H1 (cell line): ENCODE measurements around the gene MYPN. TPM values are rescaled to one million over a fixed set of nuclear protein-coding genes. Genes with fewer than 3 reads are reported as not detected.

ENCODE experiments used
- CTCF ChIA-PET: fragments of 300-600 bp; sonication (Branson Sonifier 250); formaldehyde crosslinking; loops from one replicate; lab custom pipeline; 2021; ENCODE audit not compliant: partially characterized antibody; lab: Charles Lee
- POLR2A ChIA-PET: fragments of 300-600 bp; sonication (Branson Sonifier 250); formaldehyde crosslinking; loops from one replicate; lab custom pipeline; 2021; ENCODE audit warnings: inconsistent platforms; ENCODE audit not compliant: partially characterized antibody; lab: Charles Lee
- DNase-seq, 2 experiments: peaks; one replicate each; pipeline versions ENCODE4 v3.0.0 to v3.0.0-alpha.2; 2010 to 2022; ENCODE audit warnings: low spot score in 2 of 2, low read depth in 1 of 2, mixed read lengths in 1 of 2
- FAIRE-seq: peaks from 2 replicates; lab custom pipeline; 2011; peaks lifted over from hg19 to GRCh38; lab: Jason Lieb, UNC
- H2AFZ ChIP-seq: 2 replicates; pipeline ENCODE4 v1.8.1; 2012; ENCODE audit warnings: low read length, inconsistent platforms
- H2AK5ac ChIP-seq: 2 replicates; pipeline ENCODE4 v1.6.1; 2013; ENCODE audit warnings: low read depth, low read length
- H2BK120ac ChIP-seq: replicated peaks from 2 replicates; pipeline ENCODE3; 2013; ENCODE audit warnings: low read depth, low read length, inconsistent platforms
- H2BK12ac ChIP-seq: 2 replicates; pipeline ENCODE4 v1.6.1; 2013; ENCODE audit warnings: low read depth, low read length
- H2BK15ac ChIP-seq: 2 replicates; pipeline ENCODE4 v1.6.1; 2013; ENCODE audit warnings: low read length
- H2BK20ac ChIP-seq: 2 replicates; pipeline ENCODE4 v1.6.1; 2013; ENCODE audit warnings: low read length
- H2BK5ac ChIP-seq: 2 replicates; pipeline ENCODE4 v1.6.1; 2013; ENCODE audit warnings: low read depth, low read length
- H3K14ac ChIP-seq: 2 replicates; pipeline ENCODE4 v1.6.1; 2013; ENCODE audit warnings: inconsistent platforms; ENCODE audit not compliant: insufficient read length
- H3K18ac ChIP-seq: 2 replicates; pipeline ENCODE4 v1.6.1; 2013; ENCODE audit warnings: low read length; ENCODE audit errors: extremely low read depth
- H3K23ac ChIP-seq: 2 replicates; pipeline ENCODE4 v1.6.1; 2013; ENCODE audit warnings: inconsistent platforms; ENCODE audit not compliant: insufficient read length
- H3K23me2 ChIP-seq: 2 replicates; pipeline ENCODE4 v1.6.1; 2013; ENCODE audit warnings: low read depth, low read length
- H3K27ac ChIP-seq: 2 replicates; pipeline ENCODE4 v1.6.1; 2011; ENCODE audit warnings: low read depth, low read length, inconsistent platforms
- H3K27me3 ChIP-seq, 4 experiments: replicated peaks in 1 of 4; 1 replicate in 1 of 4; 2 replicates in 3 of 4; pipeline versions ENCODE4 v1.6.1 to v1.8.1; 2011 to 2013; ENCODE audit warnings: low read length in 3 of 4, mild to moderate bottlenecking in 3 of 4, inconsistent platforms in 2 of 4, mixed read lengths in 2 of 4, moderate library complexity in 1 of 4; ENCODE audit not compliant: control insufficient read depth in 3 of 4, insufficient read depth in 3 of 4; ENCODE audit errors: extremely low read depth in 1 of 4
- H3K36me3 ChIP-seq, 4 experiments: 2 replicates each; pipeline versions ENCODE4 v1.6.1 to v1.8.1; 2011 to 2013; ENCODE audit warnings: mild to moderate bottlenecking in 4 of 4, low read length in 3 of 4, moderate library complexity in 2 of 4, control low read depth in 1 of 4, inconsistent platforms in 1 of 4; ENCODE audit not compliant: insufficient read depth in 4 of 4, control insufficient read depth in 2 of 4
- H3K4ac ChIP-seq: replicated peaks from 2 replicates; pipeline ENCODE3; 2013; ENCODE audit warnings: low read length, low read depth, mixed read lengths, inconsistent platforms; ENCODE audit not compliant: insufficient read length
- H3K4me1 ChIP-seq, 4 experiments: replicated peaks in 1 of 4; 1 replicate in 1 of 4; 2 replicates in 3 of 4; pipeline versions ENCODE4 v1.6.1 to v1.8.1; 2011 to 2013; ENCODE audit warnings: low read length in 3 of 4, inconsistent platforms in 2 of 4, mixed read lengths in 1 of 4; ENCODE audit not compliant: insufficient read depth in 4 of 4, control insufficient read depth in 3 of 4
- H3K4me2 ChIP-seq, 2 experiments: 2 replicates each; pipeline versions ENCODE4 v1.6.1 to v1.8.1; 2011 to 2013; ENCODE audit warnings: low read depth in 2 of 2, low read length in 2 of 2, control low read depth in 1 of 2, inconsistent platforms in 1 of 2, mild to moderate bottlenecking in 1 of 2; ENCODE audit not compliant: insufficient read depth in 1 of 2
- H3K4me3 ChIP-seq, 4 experiments: fragments of 200-600, 300-600 bp in 1 of 4; sonication (generic), shearing (Covaris generic), sonication (Bioruptor Twin) in 1 of 4; 2 replicates each; pipeline versions ENCODE4 v1.5.1 to v1.8.1; 2011 to 2016; ENCODE audit warnings: low read length in 4 of 4, low read depth in 3 of 4, control low read depth in 2 of 4, inconsistent platforms in 2 of 4, mild to moderate bottlenecking in 2 of 4, mixed read lengths in 1 of 4, moderate library complexity in 1 of 4; ENCODE audit not compliant: insufficient read depth in 2 of 4; ENCODE audit errors: extremely low read depth in 1 of 4
- H3K56ac ChIP-seq: replicated peaks from 2 replicates; pipeline ENCODE3; 2013; ENCODE audit warnings: low read depth, mild to moderate bottlenecking, mixed read lengths, low read length, inconsistent platforms; ENCODE audit not compliant: insufficient read length
- H3K79me1 ChIP-seq: 2 replicates; pipeline ENCODE4 v1.6.1; 2013; ENCODE audit warnings: low read depth, low read length, control low read depth
- H3K79me2 ChIP-seq, 2 experiments: 2 replicates each; pipeline versions ENCODE4 v1.6.1 to v1.8.1; 2012 to 2013; ENCODE audit warnings: low read length in 2 of 2, mild to moderate bottlenecking in 2 of 2, inconsistent platforms in 1 of 2; ENCODE audit not compliant: insufficient read depth in 2 of 2, control insufficient read depth in 1 of 2
- H3K9ac ChIP-seq, 4 experiments: replicated peaks in 1 of 4; 1 replicate in 1 of 4; 2 replicates in 3 of 4; pipeline versions ENCODE4 v1.6.1 to v1.8.1; 2011 to 2013; ENCODE audit warnings: low read depth in 3 of 4, low read length in 3 of 4, control low read depth in 2 of 4, mild to moderate bottlenecking in 2 of 4, moderate library complexity in 2 of 4, inconsistent platforms in 1 of 4; ENCODE audit errors: extremely low read depth in 1 of 4
- H3K9me3 ChIP-seq, 2 experiments: 2 replicates each; pipeline versions ENCODE4 v1.6.1 to v1.8.1; 2012 to 2013; ENCODE audit warnings: mild to moderate bottlenecking in 2 of 2, moderate library complexity in 2 of 2, control low read depth in 1 of 2, inconsistent platforms in 1 of 2, low read depth in 1 of 2, low read length in 1 of 2, mixed read lengths in 1 of 2; ENCODE audit not compliant: insufficient read depth in 2 of 2
- H4K20me1 ChIP-seq, 2 experiments: replicated peaks in 1 of 2; 2 replicates each; pipeline versions ENCODE3 to v1.8.1; 2011 to 2013; ENCODE audit warnings: inconsistent platforms in 2 of 2, low read length in 2 of 2, mild to moderate bottlenecking in 1 of 2; ENCODE audit not compliant: insufficient read depth in 2 of 2, control insufficient read depth in 1 of 2
- H4K5ac ChIP-seq: 2 replicates; pipeline ENCODE4 v1.6.1; 2013; ENCODE audit warnings: low read length, low read depth, mixed read lengths, inconsistent platforms; ENCODE audit not compliant: insufficient read length
- H4K8ac ChIP-seq: 2 replicates; pipeline ENCODE4 v1.8.0; 2013; ENCODE audit warnings: mild to moderate bottlenecking, moderate library complexity, low read length, inconsistent platforms; ENCODE audit not compliant: insufficient read depth; ENCODE audit errors: extremely low read depth
- H4K91ac ChIP-seq: replicated peaks from 2 replicates; pipeline ENCODE3; 2013; ENCODE audit warnings: low read length, mixed read lengths, inconsistent platforms; ENCODE audit not compliant: insufficient read length
- ASH2L ChIP-seq: fragments of 200-600, 300-600 bp; sonication (generic); IDR thresholded peaks from one replicate; pipeline ENCODE4 v1.7.1; 2017; ENCODE audit warnings: low read length
- CHD1 ChIP-seq: IDR thresholded peaks from 2 replicates; pipeline ENCODE4 v1.6.1; 2012; ENCODE audit warnings: low read depth, low read length, improper control_type of control experiment
- CREB1 ChIP-seq: IDR thresholded peaks from 2 replicates; pipeline ENCODE4 v1.6.1; 2012; ENCODE audit warnings: inconsistent platforms
- EGR1 ChIP-seq: IDR thresholded peaks from 2 replicates; pipeline ENCODE4 v1.6.1; 2011; ENCODE audit warnings: low read depth, low read length, borderline replicate concordance
- EP300 ChIP-seq, 2 experiments: IDR thresholded peaks; 1 replicate in 1 of 2; 2 replicates in 1 of 2; pipeline ENCODE4 v1.6.1; 2011 to 2012; ENCODE audit warnings: low read depth in 2 of 2, low read length in 2 of 2, mild to moderate bottlenecking in 2 of 2, borderline replicate concordance in 1 of 2, inconsistent platforms in 1 of 2, moderate library complexity in 1 of 2
- MAFK ChIP-seq: IDR thresholded peaks from 2 replicates; pipeline ENCODE4 v1.6.1; 2012; ENCODE audit warnings: low read depth, mild to moderate bottlenecking, improper control_type of control experiment, low read length
- RFX5 ChIP-seq: IDR thresholded peaks from 2 replicates; pipeline ENCODE4 v1.6.1; 2011; ENCODE audit warnings: low read depth, low read length, improper control_type of control experiment, borderline replicate concordance
- RXRA ChIP-seq: IDR thresholded peaks from 2 replicates; pipeline ENCODE4 v1.6.1; 2011; ENCODE audit warnings: low read depth, mild to moderate bottlenecking, low read length, moderate library complexity; ENCODE audit not compliant: insufficient read depth
- SP4 ChIP-seq: IDR thresholded peaks from 2 replicates; pipeline ENCODE4 v1.6.1; 2012; ENCODE audit warnings: low read length, inconsistent platforms
- ZNF274 ChIP-seq: IDR thresholded peaks from 2 replicates; pipeline ENCODE4 v1.7.0; 2012; ENCODE audit warnings: low read length, borderline replicate concordance; ENCODE audit errors: extremely low read depth
- WGBS, 2 experiments: shearing (Covaris generic) in 1 of 2; methylation state at CpG; one replicate each; pipeline versions ENCODE4 v1.1.6 to v1.1.7; 2013 to 2015; ENCODE audit warnings: low lambda C conversion rate in 2 of 2, mixed read lengths in 2 of 2, inconsistent platforms in 1 of 2, low coverage in 1 of 2, missing lambda C conversion rate in 1 of 2; ENCODE audit not compliant: insufficient replicate concordance in 2 of 2, insufficient coverage in 1 of 2, insufficient read length in 1 of 2; ENCODE audit errors: extremely low coverage in 1 of 2, missing lambda C conversion rate in 1 of 2; 5-methylcytosine and 5-hydroxymethylcytosine counted together
- polyA plus RNA-seq, 7 experiments: library from polyadenylated mRNA; depleted of rRNA in 3 of 7; stranded (reverse) in 5 of 7; unstranded in 2 of 7; fragments of >200 nt in 5 of 7; fragments of 200-250 nt in 2 of 7; gene quantifications; 1 replicate in 5 of 7; 2 replicates in 1 of 7; 4 replicates in 1 of 7; pipeline versions ENCODE4 v1.2.1 to v1.2.3, GENCODE V29; 2011 to 2013; ENCODE audit warnings: missing spikeins in 2 of 7, mixed read lengths in 2 of 7
- total RNA-seq: library from RNA; stranded (reverse); fragmentation: NEBNext Ultra II Directional; extraction: Animal tissue kit (Norgen Biotek cat#: 25700); gene quantifications from 2 replicates; pipeline ENCODE4 v1.2.1, GENCODE V29; 2021
- TF ChIP-seq, protein P1 (sequence below), 3 experiments: IDR thresholded peaks; 1 replicate in 2 of 3; 2 replicates in 1 of 3; pipeline versions ENCODE4 v1.5.1 to v1.6.1; 2011; ENCODE audit warnings: low read length in 3 of 3, mild to moderate bottlenecking in 3 of 3, inconsistent platforms in 2 of 3, low read depth in 1 of 3, moderate library complexity in 1 of 3; ENCODE audit not compliant: insufficient read depth in 1 of 3; ENCODE audit errors: control extremely low read depth in 1 of 3

The MYPN gene
- total and polyA plus RNA-seq, 2 of the 8 experiments (the other 6 are each of a cell fraction or from before 2014, with no cell fraction given) = not detected

DNA sequence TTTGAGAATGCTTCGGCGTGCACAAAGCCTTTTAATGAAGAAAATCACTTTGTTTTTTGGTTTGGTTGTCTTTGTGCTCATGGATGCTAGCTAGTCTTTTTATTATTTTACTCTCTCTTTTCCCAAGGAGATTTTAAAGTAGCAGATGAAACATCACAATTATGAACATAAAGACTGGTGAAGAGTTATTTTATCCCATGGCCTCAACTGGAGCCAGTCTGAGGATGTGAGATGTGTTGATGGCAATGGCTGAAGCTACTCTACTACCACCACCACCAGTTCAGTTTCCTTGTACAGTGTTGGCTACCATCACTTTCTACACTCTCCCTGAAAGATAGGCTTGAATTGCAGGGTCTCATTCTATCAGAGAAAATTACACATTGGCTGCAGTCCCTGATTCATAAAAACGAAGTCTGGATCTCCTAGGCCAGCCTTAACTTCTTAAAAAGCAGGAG, 33.7 kb upstream of the MYPN start:
- Histone ChIP-seq H3K23ac (no peak overlapping the region), H3K23me2 (peaks cover 4% of the 10 kb centered on the region), H2BK12ac (no peak overlapping the region), H2BK20ac (no peak overlapping the region), H3K9ac (peak overlapping the region in 2 of 4 experiments; percentile 34 to 54; a peak in 4 of 7 replicates), H3K27ac (no peak overlapping the region), H3K18ac (peak overlapping the region; percentile 40; the same call in 1 of the 2 replicates), H3K4me1 (peaks cover 0 to 10% (median 2%) of the 10 kb centered on the region in 4 experiments; a peak in 2 of 7 replicates), H3K4ac (peak overlapping the region; percentile 62), H2AFZ (peak overlapping the region; percentile 97), H4K5ac (peak overlapping the region; percentile 62), H3K56ac (peak overlapping the region; percentile 42), H3K79me1 (peaks cover 3% of the 10 kb centered on the region), H2AK5ac (peak overlapping the region; percentile 79; the same call in 1 of the 2 replicates), H3K9me3 (no peaks in the 10 kb centered on the region), H2BK120ac (peak overlapping the region; percentile 16), H4K20me1 (peaks cover 0 to 3% of the 10 kb centered on the region in 2 experiments), H2BK15ac (0 out of 2 replicates have a peak overlapping the region, but pooled peaks have one; percentile 74), H3K4me3 (peak overlapping the region; percentile 28 to 88 (median 58); a peak in 7 of 8 replicates), H3K79me2 (peaks cover 0 to 39% of the 10 kb centered on the region in 2 experiments; a peak in 3 of 4 replicates), H3K36me3 (peaks cover 0 to 18% (median 0%) of the 10 kb centered on the region in 4 experiments; a peak in 2 of 8 replicates), H3K14ac (no peak overlapping the region), H3K27me3 (no peaks in the 10 kb centered on the region), H4K91ac (peak overlapping the region; percentile 83), H4K8ac (no peak overlapping the region), H3K4me2 (peak overlapping the region; percentile 65 to 68), H2BK5ac (no peak overlapping the region; the same call in 1 of the 2 replicates)
- POLR2A ChIA-PET = interaction anchor here (1.2 to 1.4 kb wide), 2 partner anchors 11 to 155 kb away, joined by 3 read pairs; no protein-coding TSS in a partner anchor
- WGBS, 2 experiments = 30% methylated on average over 3 of the region's 3 CpGs; no CpG with 5 or more reads in 1 of the 2 experiments
- DNase-seq = no peak
- FAIRE-seq = no peak
- CTCF ChIA-PET = interaction anchor here (0.6 to 1.4 kb wide), 3 partner anchors 8 to 81 kb away, joined by 3 read pairs; no protein-coding TSS in a partner anchor
- no peak for TF ChIP-seq CHD1
- TF ChIP-seq ZNF274 = no peak
- no peak for TF ChIP-seq MAFK
- TF ChIP-seq RXRA = no peak
- TF ChIP-seq, protein P1, sequence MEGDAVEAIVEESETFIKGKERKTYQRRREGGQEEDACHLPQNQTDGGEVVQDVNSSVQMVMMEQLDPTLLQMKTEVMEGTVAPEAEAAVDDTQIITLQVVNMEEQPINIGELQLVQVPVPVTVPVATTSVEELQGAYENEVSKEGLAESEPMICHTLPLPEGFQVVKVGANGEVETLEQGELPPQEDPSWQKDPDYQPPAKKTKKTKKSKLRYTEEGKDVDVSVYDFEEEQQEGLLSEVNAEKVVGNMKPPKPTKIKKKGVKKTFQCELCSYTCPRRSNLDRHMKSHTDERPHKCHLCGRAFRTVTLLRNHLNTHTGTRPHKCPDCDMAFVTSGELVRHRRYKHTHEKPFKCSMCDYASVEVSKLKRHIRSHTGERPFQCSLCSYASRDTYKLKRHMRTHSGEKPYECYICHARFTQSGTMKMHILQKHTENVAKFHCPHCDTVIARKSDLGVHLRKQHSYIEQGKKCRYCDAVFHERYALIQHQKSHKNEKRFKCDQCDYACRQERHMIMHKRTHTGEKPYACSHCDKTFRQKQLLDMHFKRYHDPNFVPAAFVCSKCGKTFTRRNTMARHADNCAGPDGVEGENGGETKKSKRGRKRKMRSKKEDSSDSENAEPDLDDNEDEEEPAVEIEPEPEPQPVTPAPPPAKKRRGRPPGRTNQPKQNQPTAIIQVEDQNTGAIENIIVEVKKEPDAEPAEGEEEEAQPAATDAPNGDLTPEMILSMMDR (IDR thresholded peaks at IDR 0.05; ENCODE audit: control extremely low read depth in 1 of 3, insufficient read depth in 1 of 3, low read depth in 1 of 3, low read length in 3 of 3) = no peak
- no peak for TF ChIP-seq EGR1
- TF ChIP-seq ASH2L = no peak
- TF ChIP-seq EP300 (IDR thresholded peaks at IDR 0.05; ENCODE audit: borderline replicate concordance in 1 of 2, low read depth in 2 of 2, low read length in 2 of 2) = no peak
- TF ChIP-seq CREB1 = no peak
- TF ChIP-seq RFX5 = no peak
- no peak for TF ChIP-seq SP4
